ENCODE measurements around the gene TRPM8.

GRCh38 chr2:233997707-233998106, 80.5 kb downstream of the TRPM8 start:
- TF ChIP-seq POLR2AphosphoS5 (IDR thresholded peaks at IDR 0.05) (no peak), EP300 (IDR thresholded peaks at IDR 0.05) (no peak)

All from suprapubic skin (tissue), 4 donors.